HG03280 (cell line): ENCODE data around the gene HRCT1.
"Not testable (repeated sequence)": the region's sequence is repeated elsewhere in the genome, so short reads cannot be mapped to it uniquely, and the experiment has no call there.

Experiments used
- ATAC-seq: cut with Tn5 transposase; IDR thresholded peaks from one replicate; pipeline ENCODE4 v1.9.1; 2021; ENCODE audit warnings: mild to moderate bottlenecking, moderate library complexity; ENCODE audit not compliant: unreplicated experiment

Gene HRCT1

GRCh38 chr9:35905912-35906679 lies at the start of gene HRCT1:
HRCT1 (plus strand) TSS chr9:35906202; CDS start chr9:35906288, 86 bp downstream.
- ATAC-seq = no peak

- ATAC-seq = no peak
Measured at GRCh38 chr9:35856206-35856605, 49.8 kb upstream of the HRCT1 start.

- no peak for ATAC-seq
Measured at GRCh38 chr9:35856882-35857281, 49.1 kb upstream of the HRCT1 start.

GRCh38 chr9:35858458-35858857 lies 47.5 kb upstream of the HRCT1 start:
- ATAC-seq = no peak

- no peak for ATAC-seq
Measured at GRCh38 chr9:35859310-35859989, 46.6 kb upstream of the HRCT1 start.

- ATAC-seq = no peak
Measured at GRCh38 chr9:35859990-35860339, 46.0 kb upstream of the HRCT1 start.

GRCh38 chr9:35861161-35861897 lies 44.7 kb upstream of the HRCT1 start:
- no peak for ATAC-seq

- ATAC-seq = no peak
Measured at GRCh38 chr9:35862328-35862727, 43.7 kb upstream of the HRCT1 start.

- ATAC-seq = no peak
Measured at GRCh38 chr9:35863583-35863982, 42.4 kb upstream of the HRCT1 start.

GRCh38 chr9:35864695-35865255 lies 41.2 kb upstream of the HRCT1 start:
- ATAC-seq = no peak

- ATAC-seq = no peak
Measured at GRCh38 chr9:35867538-35867937, 38.5 kb upstream of the HRCT1 start.

GRCh38 chr9:35868933-35869332 lies 37.1 kb upstream of the HRCT1 start:
- no peak for ATAC-seq

GRCh38 chr9:35869621-35870216 lies 36.3 kb upstream of the HRCT1 start:
- ATAC-seq = no peak

- ATAC-seq = no peak
Measured at GRCh38 chr9:35870351-35870923, 35.6 kb upstream of the HRCT1 start, which contains the start of gene OR13J1. OR13J1 (minus strand) TSS chr9:35870401; CDS start chr9:35870401, 0 bp downstream.

GRCh38 chr9:35871545-35871944 lies 34.5 kb upstream of the HRCT1 start:
- no peak for ATAC-seq

- ATAC-seq = no peak
Measured at GRCh38 chr9:35872505-35872904, 33.5 kb upstream of the HRCT1 start.

- ATAC-seq = no peak
Measured at GRCh38 chr9:35882263-35882848, 23.6 kb upstream of the HRCT1 start.

GRCh38 chr9:35882996-35883395 lies 23.0 kb upstream of the HRCT1 start:
- ATAC-seq = no peak

- ATAC-seq = not testable (repeated sequence)
Measured at GRCh38 chr9:35884908-35885307, 21.1 kb upstream of the HRCT1 start.

GRCh38 chr9:35891646-35892045 lies 14.4 kb upstream of the HRCT1 start:
- no peak for ATAC-seq
